H1 (cell line): ENCODE measurements around the gene FASTKD3. TPM values are rescaled to one million over a fixed set of nuclear protein-coding genes. Genes with fewer than 3 reads are reported as not detected.

ENCODE experiments used
- CREB1 ChIP-seq: IDR thresholded peaks from 2 replicates; pipeline ENCODE4 v1.6.1; 2012; ENCODE audit warnings: inconsistent platforms
- HDAC6 ChIP-seq: IDR thresholded peaks from one replicate; pipeline ENCODE4 v1.7.1; 2012; ENCODE audit warnings: low read depth, mild to moderate bottlenecking, inconsistent platforms, low read length, moderate library complexity
- KDM4A ChIP-seq: IDR thresholded peaks from one replicate; pipeline ENCODE4 v1.7.1; 2012; ENCODE audit warnings: low read depth, mild to moderate bottlenecking, moderate library complexity, low read length, inconsistent platforms; ENCODE audit not compliant: severe bottlenecking
- MAFK ChIP-seq: IDR thresholded peaks from 2 replicates; pipeline ENCODE4 v1.6.1; 2012; ENCODE audit warnings: low read depth, mild to moderate bottlenecking, improper control_type of control experiment, low read length
- MAX ChIP-seq: IDR thresholded peaks from 2 replicates; pipeline ENCODE4 v1.6.1; 2012; ENCODE audit warnings: inconsistent platforms
- SAP30 ChIP-seq: fragments of 300-600 bp; sonication (generic); IDR thresholded peaks from 2 replicates; pipeline ENCODE4 v1.7.1; 2012; ENCODE audit warnings: low read length, moderate library complexity, mild to moderate bottlenecking, inconsistent platforms; ENCODE audit not compliant: insufficient read depth, insufficient replicate concordance
- polyA plus RNA-seq, 7 experiments: library from polyadenylated mRNA; depleted of rRNA in 3 of 7; stranded (reverse) in 5 of 7; unstranded in 2 of 7; fragments of >200 nt in 5 of 7; fragments of 200-250 nt in 2 of 7; gene quantifications; 1 replicate in 5 of 7; 2 replicates in 1 of 7; 4 replicates in 1 of 7; pipeline versions ENCODE4 v1.2.1 to v1.2.3, GENCODE V29; 2011 to 2013; ENCODE audit warnings: missing spikeins in 2 of 7, mixed read lengths in 2 of 7
- total RNA-seq: library from RNA; stranded (reverse); fragmentation: NEBNext Ultra II Directional; extraction: Animal tissue kit (Norgen Biotek cat#: 25700); gene quantifications from 2 replicates; pipeline ENCODE4 v1.2.1, GENCODE V29; 2021

Gene FASTKD3
- total and polyA plus RNA-seq, 2 of the 8 experiments (the other 6 are each of a cell fraction or from before 2014, with no cell fraction given), result 5.6 to 7.6 TPM

GRCh38 chr5:7851617-7852289 is 17.1 kb downstream of the FASTKD3 start (continued):
- no peak for TF ChIP-seq CREB1
- TF ChIP-seq HDAC6, result no peak
- TF ChIP-seq SAP30, result no peak
- no peak for TF ChIP-seq MAFK
- TF ChIP-seq KDM4A, result no peak
- TF ChIP-seq MAX, result no peak
